Amniotic epithelial cell (primary cell): Measurements from ENCODE around the gene CLCN3.
"Not testable (repeated sequence)": the region's sequence is repeated elsewhere in the genome, so short reads cannot be mapped to it uniquely, and the experiment has no call there.

ENCODE experiments used
- DNase-seq: peaks from one replicate; pipeline ENCODE4 v3.0.0-alpha.2; 2010; ENCODE audit warnings: low read depth

The CLCN3 gene

DNA sequence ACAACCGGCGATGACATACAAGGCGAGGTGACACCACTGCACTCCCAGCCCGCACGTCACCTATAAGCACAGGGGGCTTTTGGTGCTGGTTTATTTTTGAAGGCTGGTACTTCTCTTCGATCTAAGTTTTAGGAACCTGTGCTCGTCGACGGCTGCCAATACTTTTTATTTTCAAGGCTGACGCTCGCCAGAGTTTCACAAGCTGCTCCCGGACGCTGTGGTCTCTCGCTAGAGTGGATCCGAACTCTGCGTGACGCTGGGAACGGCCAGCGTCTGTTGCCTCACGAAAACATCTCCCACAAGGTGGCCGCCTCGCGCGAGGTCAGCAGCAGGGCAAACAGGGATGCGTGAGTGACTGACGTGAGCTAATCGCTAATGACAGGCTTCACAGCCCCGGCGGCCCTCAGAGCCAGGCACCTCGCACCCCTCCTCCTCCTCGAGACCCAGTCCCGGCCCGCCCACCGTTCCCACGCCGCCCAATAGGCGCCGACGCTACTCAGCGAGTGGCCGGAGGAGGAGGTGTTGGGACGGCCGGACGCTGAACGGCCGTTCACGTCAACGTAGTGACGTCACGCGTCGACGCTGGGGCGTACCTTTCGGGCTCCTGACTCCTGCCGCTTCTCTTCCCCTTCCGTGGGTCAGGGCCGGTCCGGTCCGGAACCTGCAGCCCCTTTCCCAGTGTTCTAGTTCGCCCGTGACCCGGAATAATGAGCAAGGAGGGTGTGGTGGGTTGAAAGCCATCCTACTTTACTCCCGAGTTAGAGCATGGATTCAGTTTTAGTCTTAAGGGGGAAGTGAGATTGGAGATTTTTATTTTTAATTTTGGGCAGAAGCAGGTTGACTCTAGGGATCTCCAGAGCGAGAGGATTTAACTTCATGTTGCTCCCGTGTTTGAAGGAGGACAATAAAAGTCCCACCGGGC, at the start of gene CLCN3:
CLCN3 (plus strand) TSS at position 621 of the 922 bp plus-strand sequence. CDS start 15,351 bp downstream, outside the sequence.
- DNase-seq, result peak; percentile 96

DNA sequence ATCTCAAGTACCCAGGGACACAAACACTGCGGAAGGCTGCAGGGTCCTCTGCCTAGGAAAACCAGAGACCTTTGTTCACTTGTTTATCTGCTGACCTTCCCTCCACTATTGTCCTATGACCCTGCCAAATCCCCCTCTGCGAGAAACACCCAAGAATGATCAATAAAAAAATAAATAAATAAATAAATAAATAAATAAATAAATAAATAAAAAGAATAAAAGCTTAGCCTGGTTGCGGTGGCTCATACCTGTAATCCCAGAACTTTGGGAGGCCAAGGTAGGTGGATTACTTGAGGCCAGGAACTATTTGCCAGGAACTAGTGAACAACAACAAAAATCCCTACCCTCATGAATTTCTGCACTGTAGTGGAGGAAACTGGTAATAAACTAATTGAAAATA, 49.4 kb upstream of the CLCN3 start:
- DNase-seq, result not testable (repeated sequence)

DNA sequence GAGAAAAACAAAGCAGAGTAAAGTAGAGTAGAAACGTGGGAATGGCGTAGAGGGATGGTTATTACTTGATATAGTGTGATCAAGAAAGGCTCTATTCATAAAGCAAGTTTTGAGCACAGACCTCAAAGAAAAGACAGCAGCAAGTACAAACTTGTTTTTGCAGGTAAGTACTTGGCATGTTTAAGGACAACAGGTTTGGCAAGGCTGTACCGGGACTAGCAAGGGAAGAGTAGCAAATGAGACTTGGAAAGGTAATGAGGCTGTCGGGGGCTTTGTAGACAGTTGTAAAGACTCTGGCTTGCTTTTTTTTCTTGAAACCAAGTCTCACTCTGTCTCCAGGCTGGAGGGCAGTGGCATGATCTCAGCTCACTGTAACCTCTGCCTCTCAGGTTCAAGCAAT, 48.9 kb upstream of the CLCN3 start:
- DNase-seq, result no peak

DNA sequence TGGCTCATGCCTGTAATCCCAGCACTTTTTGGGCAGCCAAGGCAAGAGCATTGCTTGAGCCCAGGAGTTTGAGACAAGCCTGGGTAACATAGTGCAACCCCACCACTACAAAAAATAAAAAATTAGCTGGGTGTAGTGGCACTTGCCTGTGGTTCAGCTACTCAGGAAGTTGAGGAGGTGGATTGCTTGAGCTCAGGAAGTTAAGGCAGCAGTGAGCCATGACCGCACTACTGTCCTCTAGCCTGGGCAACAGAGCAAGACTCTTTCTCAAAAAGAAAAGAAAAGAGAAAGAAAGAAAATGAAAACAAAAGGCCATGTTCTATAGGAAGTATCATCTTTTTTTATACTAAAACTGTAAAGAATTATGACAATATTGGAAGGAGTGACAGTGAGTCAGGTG, 46.5 kb upstream of the CLCN3 start:
- no peak for DNase-seq

DNA sequence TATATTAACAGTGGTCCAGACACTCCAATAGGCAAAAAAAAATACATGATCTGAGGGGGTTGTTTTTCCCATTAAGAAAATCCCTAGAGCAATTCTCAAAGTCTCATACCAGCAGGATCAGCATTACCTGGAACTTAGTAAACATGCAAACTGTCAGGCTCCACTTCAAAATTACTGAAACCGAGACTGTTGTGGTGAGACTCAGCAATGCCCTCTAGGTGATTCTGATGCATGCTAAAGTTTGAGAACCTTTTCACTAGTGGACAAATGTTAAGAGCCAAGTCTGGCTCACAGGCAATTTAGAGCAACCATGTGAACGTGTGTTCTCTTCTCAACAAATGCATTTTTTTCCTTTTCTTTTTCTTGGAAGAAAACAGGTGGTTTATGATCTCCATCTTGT, 38.2 kb upstream of the CLCN3 start:
- no peak for DNase-seq

DNA sequence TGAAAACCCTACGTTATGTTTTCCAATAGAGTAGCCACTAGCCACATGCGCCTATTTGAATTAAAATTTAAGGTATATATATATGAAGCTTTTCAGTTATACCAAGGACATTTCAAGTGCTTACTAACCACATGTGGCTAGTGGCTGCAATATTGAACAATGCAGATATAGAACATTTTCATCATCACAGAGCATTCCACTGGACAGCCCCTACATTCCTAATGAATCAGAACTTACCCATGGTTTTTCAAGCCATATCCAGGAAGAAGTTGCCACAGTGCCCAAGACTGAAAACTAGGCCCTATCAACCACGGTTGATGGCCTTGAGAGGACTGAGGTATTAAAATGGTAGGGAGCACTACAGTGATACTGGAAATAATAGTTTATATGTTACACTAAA, 37.7 kb upstream of the CLCN3 start:
- DNase-seq, result peak; percentile 69

DNA sequence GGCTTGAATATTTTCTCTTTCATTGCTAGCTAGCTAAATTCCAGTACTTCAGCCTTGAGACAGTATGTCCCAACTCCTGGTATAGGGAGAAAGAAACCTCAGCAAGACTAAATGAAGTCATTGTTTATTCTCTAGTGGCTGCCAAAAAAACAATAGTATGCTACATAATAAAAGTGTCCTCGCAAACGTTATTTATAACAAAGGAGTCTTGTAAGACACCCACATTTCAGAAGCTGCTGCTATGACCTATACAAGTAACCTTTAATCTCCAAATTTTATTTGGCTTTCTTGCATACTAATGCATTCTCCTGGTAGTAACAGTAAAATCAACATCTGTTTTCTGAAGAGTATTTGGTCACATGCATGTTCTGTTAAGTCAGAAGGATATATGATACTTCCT, 36.8 kb upstream of the CLCN3 start:
- DNase-seq, result peak; percentile 60

DNA sequence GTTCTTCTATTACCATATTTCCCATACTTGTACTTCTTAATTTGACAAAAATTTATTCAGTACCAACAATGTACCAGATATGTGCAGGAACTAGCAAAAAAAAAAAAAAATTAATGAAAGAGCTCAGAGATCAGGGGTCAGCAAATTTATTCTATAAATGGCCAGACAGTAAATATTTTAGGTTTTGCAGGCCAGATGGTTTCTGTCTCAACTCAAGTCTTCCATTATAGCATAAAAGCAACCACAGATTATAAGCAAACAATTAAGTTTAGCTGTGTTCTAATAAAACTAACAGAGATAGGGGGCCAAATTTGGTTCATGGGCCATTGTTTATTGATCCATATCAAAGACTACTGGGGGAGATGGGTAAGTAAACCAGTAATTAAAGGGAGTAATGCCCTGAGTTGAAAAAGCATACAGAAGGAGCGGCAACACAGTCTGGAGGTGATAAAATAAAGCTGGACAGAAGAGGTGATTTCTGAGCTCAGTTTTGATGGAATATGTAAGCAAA, 27.3 kb upstream of the CLCN3 start:
- no peak for DNase-seq

DNA sequence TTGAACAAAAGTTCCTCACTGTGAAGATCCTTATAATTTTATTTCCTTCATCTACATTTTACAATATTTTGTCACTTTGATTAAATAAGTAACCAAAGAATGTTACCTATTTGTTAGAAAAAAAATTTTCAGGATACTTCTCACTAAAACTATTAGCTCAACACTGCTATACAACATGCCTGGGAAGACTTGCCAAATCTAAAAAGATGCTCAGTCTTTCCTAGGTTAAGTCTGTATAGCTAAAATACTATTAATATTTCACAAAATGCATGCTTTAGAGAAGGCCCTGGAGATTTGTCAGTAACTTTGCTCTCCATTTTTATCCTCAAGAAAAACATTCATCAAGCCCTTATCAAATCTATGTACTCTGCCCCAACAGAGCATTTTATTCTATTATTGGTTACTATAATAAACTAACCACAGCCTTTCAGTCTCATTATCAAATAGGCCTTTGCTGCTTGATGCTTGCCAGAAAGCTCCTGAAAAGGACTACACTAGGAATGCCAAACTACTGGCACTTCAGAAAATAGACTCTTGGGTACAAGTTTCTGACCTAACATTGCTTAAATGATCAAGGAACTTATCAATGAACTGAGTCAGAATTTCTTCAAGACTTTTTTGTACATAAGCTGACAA, 25.7 kb upstream of the CLCN3 start:
- no peak for DNase-seq

DNA sequence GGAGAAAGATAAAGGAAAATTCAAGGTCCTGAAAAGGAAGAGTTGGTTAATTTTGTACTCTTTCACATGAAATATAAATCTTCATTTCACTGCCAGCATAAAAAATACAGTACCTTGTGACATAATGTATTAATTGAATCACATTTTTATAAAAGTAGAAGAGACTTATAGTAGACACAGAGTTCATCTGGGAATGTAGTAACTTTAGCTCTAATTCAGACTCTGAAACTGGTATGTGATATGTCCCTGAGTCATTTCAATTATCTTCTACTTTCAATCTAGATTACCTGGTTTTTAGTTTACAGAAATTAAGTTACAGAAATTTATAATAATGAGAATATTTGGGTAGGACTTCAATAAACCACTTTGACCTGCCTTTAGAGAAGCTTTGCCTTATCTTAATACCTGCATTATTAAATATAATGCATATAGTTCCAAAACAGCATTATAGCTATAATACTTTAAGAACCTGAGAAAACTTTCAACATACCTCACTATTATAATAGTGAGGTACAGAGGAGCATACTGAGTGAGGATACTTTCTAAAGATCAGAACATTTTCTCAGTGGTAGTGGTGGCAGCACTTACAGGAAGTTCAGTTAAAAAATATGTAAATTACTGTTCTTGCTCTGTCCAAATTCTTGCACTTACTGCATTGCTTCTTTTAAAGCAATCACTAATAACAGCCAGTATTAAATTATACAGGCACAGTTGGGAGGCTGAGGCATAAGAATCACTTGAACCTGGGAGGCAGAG, 19.2 kb upstream of the CLCN3 start:
- DNase-seq, result no peak

DNA sequence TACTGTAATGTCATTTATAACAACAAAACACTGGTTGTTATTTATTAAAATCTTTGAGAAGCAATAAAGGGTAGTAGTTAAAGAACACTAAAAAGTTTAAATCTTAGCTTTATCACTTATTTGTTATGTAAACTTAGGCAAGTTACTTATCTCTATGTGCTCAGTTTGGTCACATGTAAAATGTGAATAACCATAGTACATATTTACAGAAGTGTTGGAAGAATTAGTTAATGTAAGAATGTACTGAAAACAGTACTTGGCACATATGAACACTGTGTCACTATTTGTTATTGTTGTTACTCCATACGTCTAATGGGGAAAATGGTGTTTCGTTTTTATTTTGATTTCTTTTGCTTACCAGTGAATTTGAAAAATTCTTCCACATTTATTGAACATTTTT, 17.1 kb upstream of the CLCN3 start:
- no peak for DNase-seq

DNA sequence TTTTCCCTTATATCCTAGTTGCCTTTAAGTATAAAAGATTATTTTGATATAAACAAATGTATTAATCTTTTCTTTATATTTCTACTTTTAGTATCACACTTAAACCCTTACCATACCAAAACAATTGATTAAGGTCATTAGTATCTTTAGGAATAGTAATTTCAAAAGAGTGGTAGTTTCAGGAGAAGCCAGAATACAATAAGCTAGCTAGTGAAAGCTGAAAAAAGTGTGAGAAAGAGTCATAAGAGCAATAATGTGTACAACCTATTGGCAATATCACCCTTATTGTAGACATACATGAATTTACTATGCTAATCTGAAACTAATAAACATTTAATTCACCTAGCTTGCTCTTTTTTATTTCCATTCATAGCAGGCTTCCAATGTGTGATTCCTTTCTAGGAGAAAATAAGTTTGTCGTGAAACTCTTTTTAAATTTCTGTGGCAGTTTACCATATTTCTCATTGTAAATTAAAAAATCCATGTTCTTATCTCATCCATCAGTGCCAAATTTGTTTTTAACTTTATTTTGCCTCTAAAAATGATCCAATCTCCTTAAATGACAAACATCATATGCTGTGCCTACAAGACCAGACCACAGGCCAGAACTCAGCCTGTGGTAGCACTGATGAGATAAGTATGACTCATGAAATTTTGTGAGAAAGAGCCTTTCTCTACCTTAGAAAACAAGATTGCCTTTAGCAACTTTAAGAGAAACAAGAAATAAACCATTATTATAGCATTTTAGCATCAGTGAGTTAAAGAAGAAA, 16.1 kb upstream of the CLCN3 start:
- peak; percentile 84 for DNase-seq

DNA sequence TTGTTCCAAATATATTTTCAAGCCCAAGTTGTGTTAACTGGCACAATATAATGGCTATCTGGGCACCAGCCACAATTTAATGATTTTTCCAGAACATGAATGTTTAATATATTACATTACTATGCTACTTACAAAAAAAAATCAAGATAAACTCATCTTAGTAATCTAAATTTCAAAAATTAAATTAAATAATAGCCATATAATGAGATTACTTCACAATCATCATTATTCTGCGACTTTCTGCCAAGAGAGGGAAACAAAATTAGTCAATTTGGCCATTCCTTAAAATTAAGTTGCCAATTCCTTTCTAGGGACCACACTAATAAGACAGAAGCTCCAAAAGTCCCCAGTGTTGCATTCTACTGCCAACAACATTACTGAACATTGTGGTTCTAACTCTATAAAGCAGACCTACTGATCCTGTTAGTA, 15.5 kb upstream of the CLCN3 start:
- DNase-seq, result no peak

DNA sequence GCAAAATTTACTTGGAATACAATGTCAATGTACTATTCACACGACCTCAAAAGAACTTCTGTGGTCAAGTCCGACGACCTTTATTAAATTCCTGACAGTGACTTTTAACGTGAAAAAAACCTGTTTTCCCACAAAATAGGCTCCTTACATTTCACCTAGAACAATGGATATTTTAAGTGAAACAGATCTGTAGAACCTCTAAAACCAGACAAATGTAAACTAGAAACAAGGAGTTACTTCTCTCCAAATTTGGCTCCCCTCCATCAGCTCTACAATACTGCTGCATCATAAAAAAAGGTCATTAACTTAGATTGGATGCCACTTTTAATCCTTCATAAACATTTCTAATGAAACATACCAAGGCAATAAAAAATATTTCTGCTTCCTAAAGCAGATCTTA, 9.2 kb upstream of the CLCN3 start:
- no peak for DNase-seq

DNA sequence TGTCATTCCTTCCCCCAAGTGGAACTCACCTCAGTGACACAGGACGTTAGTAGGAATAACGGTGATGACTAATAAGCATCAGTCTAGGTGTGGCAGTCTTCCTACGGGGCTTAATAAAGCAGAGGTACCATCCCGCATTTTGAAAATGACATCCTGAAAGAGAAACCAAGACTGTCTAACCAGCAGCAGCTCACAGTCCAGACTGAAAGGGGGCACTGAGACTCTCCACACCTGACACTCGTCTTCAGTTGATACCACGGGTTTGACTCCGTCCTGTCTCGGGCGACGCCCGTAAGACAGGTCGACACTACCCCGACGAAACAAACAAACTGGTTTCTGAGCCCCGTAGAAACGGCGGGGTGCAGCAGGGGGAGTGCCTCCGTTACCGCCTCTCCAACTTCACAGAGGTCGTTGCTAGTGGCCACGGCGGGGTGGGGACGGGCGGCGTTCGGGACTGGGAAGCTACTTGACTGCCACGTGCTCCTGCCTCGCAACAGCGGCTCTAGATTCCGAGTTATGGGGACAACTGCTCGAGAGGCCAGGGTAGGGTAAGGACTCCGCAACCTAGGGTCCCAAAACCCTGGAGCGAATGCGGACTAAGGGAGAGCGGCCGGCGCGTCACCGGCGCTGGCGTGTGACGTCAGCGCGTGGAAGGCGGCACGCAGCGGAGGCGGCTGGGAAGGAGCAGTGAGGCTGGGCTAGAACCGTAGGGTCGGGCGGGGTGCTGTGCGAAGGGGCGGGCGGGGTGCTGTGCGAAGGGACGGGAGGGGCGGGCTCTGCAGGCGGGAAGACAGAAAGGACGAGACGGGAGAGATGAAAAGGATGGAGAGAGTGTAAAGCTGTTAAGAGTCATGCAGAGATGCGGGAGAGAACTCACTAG, 8.1 kb upstream of the CLCN3 start, which contains the start of gene NEK1:
NEK1 (minus strand) TSS at position 593 of the 880 bp plus-strand sequence. CDS start 9,953 bp downstream, outside the sequence.
- DNase-seq, result peak; percentile 82

DNA sequence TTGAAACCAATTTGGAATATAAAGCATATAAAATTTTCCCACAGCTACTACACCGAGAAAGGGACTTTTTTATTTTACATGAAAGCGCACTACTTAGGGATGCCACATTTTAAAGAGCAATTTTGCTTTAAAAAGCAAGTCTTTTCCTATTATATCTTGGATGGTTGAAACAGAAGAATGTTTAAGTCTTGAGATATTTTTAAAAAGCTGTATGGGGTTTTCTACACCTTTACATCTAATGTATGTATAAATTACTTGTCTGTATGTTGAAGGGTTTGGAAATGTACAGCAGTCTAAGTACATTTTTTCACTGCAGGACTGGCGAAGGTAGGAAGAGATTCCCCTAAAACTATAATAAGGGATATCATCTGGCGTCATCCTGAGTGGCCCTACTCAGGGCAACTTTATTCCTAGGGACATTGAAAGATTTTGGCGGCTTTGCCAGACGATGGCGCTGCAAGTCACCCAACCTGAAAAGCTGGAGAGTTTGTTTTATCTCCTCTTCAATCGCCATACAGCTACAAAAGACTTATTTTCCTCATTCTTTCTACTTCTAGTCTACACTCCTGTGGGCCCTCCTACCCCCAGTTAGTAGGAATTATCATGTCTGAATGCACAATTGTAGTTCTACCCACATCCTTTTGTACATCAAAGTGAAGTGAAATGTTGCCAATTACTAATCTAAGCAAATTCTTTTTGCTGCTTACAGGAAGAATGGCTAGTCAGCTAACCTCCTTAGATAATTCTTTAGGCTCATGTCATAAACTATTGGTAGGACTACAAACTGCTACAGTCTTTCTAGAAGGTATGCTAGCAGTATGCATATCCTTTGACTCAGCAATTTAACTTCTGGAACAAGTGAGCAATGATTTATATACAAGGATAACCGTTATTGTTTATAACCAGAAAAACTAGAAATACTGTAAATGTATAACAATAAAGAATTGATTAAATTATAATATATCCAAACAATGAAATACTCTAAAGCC, 7.2 kb upstream of the CLCN3 start:
- peak; percentile 70 for DNase-seq

DNA sequence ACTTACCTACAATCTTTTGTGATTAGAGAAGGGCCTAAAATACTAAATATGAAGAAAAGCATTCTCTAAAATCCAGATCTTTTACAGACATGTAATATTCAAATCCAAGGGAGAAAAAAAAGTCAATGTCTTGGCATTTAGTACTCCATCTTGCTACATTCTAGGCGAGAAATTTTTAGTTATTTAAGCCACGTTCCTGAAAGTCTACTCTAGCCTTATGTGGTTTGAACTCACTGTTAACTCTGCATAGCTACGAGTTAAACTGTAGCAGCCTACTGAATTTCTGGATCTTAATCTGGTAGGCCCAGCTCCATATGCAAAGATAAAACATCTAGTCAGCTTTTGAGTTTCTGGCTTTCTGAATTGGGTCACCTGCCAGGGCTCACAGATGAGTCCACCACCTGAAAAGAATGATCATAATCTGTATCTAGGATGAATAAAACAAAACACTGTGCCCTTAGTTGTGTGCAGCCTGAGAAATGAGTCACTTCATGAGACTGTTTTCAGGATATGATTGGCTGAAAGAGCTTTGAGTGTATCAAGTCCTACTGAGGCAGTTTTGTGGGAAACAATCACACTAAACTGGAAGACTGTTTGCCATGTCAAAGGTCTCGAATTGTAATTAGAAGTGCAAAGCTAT, 4.8 kb upstream of the CLCN3 start:
- DNase-seq, result no peak

DNA sequence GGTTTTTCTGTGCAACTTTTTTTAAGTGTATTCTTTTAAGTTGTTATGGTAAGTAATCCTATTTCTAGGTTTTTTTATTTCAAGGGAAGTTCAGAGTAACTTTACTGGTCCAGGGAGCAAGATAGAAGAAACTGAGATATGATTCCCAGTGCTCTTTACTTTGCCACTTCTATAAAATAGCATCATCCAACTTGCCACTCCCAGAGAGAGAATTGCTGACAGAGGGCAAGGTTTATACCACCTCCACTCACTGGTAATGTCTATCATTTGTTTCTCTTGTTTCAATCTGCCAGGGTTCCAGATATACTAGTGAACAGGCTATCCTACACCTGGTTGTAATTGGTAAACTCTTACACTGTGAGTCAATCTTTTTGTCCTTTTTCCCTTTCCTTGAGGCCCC, 3.5 kb upstream of the CLCN3 start:
- DNase-seq, result no peak

DNA sequence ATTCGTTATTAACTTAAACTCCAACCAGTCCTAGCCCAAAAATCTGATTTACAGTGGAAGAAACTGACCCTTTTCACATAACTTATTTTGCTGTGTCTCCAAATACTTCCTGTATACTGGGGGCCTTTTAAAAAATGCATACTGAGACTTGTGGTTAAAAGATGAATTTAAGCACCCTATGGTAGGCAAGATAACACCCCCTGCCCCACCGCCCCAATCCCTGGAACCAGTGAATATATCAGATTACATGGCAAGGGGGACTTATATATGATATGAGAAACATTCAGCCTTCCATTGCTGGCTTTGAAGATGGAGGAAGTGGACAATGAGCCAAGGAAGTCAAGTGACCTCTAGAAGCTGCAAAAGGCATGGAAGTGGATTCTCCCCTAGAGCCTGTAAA, 3.1 kb upstream of the CLCN3 start:
- DNase-seq, result no peak
